C4-2B (cell line): ENCODE data around the gene SEC16A.

Experiments
- H3K27ac ChIP-seq: fragments of 450-650 bp; 2 replicates; pipeline ENCODE4 v1.5.1; 2017
- CTCF ChIP-seq: fragments of 450-650 bp; conservative IDR thresholded peaks from 2 replicates; pipeline ENCODE4 v1.5.1; 2017; ENCODE audit warnings: mild to moderate bottlenecking
- ZFX ChIP-seq: fragments of 450-650 bp; IDR thresholded peaks from 2 replicates; pipeline ENCODE4 v1.6.1; 2017

Gene SEC16A

GRCh38 chr9:136515276-136515675, 32.4 kb upstream of the SEC16A start:
- no peak overlapping the region for H3K27ac ChIP-seq
- no peak for TF ChIP-seq ZFX
- TF ChIP-seq CTCF, result no peak

- no peak overlapping the region for H3K27ac ChIP-seq
Observed at GRCh38 chr9:136514022-136514714, 31.3 kb upstream of the SEC16A start.

GRCh38 chr9:136513191-136513590, 30.4 kb upstream of the SEC16A start:
- TF ChIP-seq ZFX (no peak), CTCF (no peak)
- no peak overlapping the region for H3K27ac ChIP-seq

More at GRCh38 chr9:136514022-136514714, 31.3 kb upstream of the SEC16A start:
- no peak for TF ChIP-seq CTCF
- TF ChIP-seq ZFX, result no peak

GRCh38 chr9:136512651-136513071, 29.8 kb upstream of the SEC16A start:
- no peak overlapping the region for H3K27ac ChIP-seq
- TF ChIP-seq CTCF, result no peak
- TF ChIP-seq ZFX, result no peak

GRCh38 chr9:136511670-136512592, 29.1 kb upstream of the SEC16A start:
- H3K27ac ChIP-seq, result no peak overlapping the region
- TF ChIP-seq ZFX (no peak), CTCF (no peak)

GRCh38 chr9:136511144-136511669, 28.4 kb upstream of the SEC16A start:
- TF ChIP-seq ZFX, result no peak
- TF ChIP-seq CTCF, result no peak
- H3K27ac ChIP-seq, result no peak overlapping the region

- TF ChIP-seq CTCF (no peak), ZFX (no peak)
- H3K27ac ChIP-seq, result no peak overlapping the region
Observed at GRCh38 chr9:136510561-136510960, 27.7 kb upstream of the SEC16A start.
